H54 (cell line): ENCODE measurements around the gene PPEF1.
"Not testable (repeated sequence)": the region's sequence is repeated elsewhere in the genome, so short reads cannot be mapped to it uniquely, and the experiment has no call there.

Experiments
- DNase-seq: peaks from one replicate; pipeline ENCODE4 v3.0.0; 2011; ENCODE audit warnings: low spot score, mixed read lengths; ENCODE audit not compliant: insufficient read length
- FAIRE-seq: peaks from 3 replicates; lab custom pipeline; 2011; peaks lifted over from hg19 to GRCh38; lab: Jason Lieb, UNC
- POLR2A ChIP-seq: IDR thresholded peaks from 2 replicates; pipeline ENCODE4 v1.6.1; 2011; ENCODE audit warnings: low read depth, mild to moderate bottlenecking, low read length

PPEF1 gene

DNA sequence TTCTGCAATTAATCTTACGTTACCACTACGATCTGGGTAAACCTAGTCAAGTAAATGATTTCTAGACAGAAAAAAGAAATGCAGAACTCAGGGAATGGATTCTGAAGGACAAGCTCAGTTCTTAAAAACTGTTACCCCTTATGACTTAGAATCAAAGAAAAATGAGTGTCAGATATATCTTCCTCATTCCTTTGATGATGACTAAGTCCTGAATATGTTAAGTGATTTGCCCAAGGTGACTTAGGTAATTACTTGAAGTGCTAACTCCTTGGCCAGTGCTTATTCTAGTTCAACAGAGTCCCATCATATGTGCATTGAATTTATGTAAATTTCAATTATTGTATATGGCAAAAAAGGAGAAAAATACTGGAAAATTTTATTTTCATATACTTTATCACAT, 92.5 kb downstream of the PPEF1 start:
- TF ChIP-seq POLR2A = no peak
- FAIRE-seq = no peak
- no peak for DNase-seq

DNA sequence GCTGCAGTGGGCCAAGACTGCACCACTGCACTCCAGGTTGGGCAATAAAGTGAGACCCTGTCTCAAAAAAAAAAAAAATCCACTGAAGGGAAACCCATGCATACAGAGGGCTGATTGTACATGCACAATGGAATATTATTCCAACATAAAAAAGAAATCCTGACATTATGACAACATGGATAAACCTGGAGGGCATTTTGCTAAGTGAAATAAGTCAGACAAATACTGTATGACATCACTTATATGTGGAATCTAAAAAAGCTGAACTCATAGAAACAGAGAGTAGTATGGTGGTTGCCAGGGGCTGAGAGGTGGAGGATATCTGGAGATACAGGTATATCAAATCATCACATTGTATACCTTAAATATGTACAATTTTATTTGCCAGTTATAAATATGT, 102.2 kb downstream of the PPEF1 start:
- FAIRE-seq = no peak
- no peak for DNase-seq
- TF ChIP-seq POLR2A = no peak

DNA sequence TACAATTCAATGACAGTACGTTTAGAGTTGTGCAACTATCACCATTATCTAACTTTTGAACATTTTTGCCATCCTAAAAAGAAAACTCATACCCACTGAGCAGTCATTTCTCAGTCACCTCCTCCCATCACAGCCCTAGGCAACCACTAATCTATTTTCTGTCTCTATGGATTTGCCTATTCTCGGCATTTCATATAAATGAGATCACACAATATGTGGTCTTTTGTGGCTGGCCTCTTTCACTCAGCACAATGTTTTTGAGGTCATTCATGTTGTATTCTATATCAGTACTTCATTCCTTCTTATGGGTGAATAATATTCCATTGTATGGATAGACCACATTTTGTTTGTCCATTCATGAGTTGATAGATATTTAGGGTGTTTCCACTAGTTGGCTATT, 103.0 kb downstream of the PPEF1 start:
- no peak for TF ChIP-seq POLR2A
- DNase-seq (no peak), FAIRE-seq (no peak)

DNA sequence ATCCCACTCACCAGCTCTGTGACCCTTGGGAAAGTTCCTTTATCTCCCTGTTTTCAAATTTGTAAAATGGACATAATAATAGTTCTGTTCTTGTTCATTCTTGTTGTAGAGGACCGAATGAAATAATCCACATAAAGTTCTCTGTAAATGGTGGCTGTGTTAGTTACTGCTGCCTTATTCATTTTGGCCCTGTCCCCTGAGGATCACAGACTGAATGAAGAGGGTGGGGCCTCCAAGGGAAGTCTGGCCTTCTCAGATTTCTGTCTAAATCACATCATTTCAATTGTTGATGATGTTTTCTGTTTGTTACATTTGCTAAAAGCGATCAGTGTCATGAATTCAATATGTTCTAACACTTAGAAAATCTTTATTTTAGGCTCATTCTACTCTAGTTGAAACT, 117.9 kb downstream of the PPEF1 start:
- DNase-seq (no peak), FAIRE-seq (no peak)
- TF ChIP-seq POLR2A = no peak

DNA sequence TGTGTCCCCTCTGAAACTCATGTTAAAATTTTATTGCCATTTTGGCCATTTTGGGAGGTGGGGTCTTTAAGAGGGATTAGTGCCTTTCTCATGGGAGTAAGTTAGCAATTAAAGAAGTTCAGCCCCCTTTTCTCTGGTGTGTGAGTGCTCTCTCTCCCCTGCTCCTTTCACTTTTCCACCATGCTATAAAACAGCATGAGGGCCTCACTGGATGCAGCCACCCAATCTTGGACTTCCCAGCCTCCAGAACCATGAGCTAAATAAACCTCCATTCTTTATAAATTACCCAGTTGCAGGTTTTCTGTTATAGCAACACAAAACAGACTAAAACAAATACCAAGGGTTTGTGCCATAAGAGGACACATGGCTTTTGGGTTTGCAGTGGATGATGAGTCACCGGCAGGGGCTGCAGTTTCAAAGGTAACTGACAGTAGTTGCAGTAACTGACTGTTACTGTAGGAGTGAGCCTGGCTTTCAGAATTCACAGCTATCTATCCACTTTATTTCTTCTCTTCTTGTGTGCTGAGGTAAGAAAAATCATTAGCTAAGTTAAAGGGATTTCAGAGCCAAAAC, 121.5 kb downstream of the PPEF1 start:
- TF ChIP-seq POLR2A = no peak
- DNase-seq (no peak), FAIRE-seq (no peak)

DNA sequence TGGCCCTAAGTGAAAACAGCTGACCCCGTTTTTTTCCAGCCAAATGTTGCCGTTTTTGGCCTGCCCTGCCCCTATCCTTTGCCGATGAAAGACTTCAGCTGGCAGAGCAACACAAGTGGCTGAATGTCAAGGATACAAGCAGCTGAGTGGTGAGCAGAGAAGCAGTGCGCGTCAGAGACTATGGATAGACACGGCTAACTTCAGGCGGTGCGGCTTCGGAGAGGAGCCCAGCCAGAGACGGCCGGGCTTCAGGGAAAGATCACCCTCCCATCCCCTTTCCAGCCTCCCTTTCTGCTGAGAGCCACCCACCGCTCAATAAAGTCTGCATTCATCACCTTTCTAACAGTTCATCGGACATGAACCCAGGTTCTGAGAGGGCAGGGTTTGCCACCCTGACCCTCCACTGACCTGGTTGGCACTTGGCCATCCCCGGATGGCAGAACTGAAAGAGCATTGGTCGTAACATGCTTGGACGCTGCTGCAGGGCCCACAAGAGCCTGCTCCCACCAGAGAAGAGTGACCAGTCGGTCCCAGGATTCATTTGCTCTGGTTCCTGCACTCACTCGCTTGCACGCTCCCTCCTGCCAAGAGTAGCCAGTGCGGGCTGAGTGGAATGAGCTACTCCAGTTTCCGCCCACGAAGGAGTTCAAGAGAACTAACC, 125.8 kb downstream of the PPEF1 start:
- no peak for TF ChIP-seq POLR2A
- FAIRE-seq (no peak), DNase-seq (no peak)

DNA sequence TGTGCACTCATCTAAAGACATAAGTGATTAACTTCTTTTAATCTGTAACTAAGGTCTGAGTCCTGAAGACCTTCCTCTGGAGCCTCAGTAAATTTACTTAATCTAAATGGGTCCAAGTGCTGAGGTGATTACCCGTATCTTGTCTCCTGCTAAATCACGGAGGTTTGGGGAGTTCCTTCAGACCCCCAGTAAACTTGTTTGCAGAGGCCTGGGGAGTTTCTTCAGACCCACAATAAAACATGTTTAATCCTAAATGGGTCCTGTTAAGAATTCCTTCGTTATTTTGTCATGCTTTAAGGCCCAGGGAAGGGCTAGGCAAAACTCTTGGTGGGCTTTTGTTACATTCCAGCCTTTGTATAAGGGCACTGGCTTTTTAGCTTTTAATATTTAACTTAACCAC, 140.5 kb downstream of the PPEF1 start:
- not testable (repeated sequence) for FAIRE-seq, DNase-seq

DNA sequence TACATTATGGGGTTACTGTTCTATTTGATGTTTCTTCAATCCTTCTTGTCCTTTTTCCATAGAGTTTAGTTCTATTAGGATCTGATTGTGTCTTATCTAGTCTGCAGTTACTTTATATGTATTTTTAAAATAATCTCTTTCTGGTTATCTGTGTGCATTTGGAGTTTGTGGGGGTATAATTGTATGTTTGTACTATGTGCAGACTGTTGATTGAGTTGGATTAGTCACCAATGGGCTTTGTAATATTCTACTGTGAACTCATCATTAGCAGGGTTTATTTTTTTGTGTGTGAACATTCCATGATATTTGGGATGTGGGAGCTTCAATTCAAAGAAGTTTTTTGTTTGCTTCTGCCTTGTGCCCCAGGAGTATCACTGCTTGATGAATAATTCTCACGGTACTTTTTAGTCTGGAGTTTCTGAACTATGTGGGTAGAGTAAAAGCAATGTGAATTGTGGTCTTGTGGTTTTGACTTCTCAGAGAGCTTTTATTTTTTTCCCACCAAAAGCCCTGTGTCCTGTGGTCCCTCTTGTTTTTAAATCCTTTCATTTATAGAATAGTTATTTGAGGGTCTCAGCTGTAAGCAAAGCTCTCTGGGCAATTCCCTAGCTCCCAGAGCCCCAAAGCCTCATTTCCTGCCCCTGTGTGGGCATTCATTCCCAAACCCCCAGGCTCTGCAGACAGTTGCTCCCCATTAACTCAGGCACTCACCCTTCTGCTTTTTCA, 148.6 kb downstream of the PPEF1 start:
- FAIRE-seq (no peak), DNase-seq (no peak)
- TF ChIP-seq POLR2A = no peak

DNA sequence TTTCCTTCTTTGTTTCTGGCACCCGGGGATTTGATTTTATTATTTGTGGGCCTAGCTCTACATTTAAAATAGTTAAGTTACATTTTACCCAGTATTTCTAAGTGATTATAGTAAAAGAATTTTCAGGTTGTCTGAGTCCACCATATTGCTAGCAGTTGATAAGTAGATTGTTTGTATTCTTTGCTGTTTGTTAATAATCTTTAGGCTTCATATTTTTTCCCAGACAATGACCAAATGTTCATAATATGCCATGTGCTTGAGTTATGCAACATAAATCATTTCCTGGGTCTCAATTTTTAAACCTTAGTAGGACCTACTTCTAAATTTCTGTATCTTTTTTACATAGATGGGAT, 149.2 kb downstream of the PPEF1 start:
- no peak for TF ChIP-seq POLR2A
- no peak for FAIRE-seq
- DNase-seq = no peak

DNA sequence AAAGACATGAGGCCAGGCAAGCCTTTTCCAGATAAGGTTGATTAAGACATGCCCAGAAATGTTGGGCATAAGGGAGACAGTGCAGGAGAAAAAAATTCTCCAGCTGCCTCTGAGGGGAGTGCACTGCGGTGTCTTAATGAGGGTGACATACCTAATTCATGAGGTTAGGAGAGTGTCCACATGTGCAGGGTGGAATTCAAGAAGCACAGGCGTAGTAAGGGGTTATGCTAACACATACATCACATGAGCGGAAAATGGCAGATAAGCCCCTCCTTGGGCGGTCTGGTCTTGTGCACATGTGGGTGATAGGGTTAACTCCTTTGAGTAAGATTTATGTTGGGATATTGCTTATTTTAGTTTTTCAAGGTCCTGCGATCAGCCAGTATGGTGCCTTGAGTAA, 154.1 kb downstream of the PPEF1 start:
- DNase-seq (no peak), FAIRE-seq (no peak)
- TF ChIP-seq POLR2A = no peak

DNA sequence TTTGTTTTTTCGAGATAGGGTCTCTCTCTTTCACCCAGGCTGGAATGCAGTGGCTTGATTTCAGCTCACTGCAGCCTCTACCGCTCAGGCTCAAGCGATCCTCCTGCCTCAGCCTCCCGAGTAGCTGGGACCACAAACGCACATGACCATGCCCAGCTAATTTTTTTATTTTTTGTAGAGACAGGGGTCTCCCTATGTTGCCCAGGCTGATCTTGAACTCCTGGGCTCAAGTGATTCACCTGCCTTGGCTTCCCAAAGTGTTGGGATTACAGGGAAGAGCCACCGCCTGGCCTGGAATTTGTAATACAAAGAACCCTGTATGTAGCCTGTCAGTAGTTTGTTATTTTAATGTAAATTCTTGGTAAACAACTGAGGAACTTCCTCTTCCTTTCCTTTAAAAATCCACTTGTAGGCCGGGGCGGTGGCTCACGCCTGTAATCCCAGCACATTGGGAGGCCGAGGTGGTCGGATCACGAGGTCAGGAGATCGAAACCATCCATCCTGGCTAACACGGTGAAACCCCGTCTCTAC, 157.0 kb downstream of the PPEF1 start:
- FAIRE-seq = no peak
- no peak for DNase-seq
- no peak for TF ChIP-seq POLR2A

DNA sequence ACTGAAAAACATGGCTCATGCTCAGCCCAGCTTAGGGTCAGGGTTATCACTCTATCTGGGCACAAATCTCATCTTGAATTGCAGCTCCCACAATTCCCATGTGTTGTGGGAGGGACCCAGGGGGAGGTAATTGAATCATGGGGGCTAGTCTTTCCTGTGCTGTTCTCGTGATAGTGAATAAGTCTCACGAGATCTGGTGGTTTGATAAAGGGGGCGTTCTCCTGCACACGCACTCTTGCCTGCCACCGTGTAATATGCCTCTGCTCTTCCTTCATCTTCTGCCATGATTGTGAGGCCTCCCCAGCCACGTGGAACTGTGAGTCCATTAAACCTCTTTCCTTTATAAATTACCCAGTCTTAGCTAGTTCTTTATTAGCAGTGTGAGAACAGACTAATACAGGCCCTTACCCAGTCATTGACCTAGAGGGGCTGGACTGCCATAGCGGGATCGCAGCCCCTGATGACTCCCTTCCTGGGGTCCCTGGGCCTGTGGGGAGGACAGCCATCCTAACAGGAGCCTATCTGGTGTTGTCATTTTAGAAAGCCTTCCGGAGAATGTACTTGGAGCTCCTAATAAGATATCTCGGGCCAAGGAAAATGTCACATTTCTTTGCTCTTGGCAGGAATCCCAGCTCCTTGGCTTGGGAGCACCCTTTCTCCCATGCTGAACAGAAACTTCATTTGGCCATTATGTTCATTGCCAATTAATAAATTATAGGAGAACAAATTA, 163.9 kb downstream of the PPEF1 start:
- no peak for TF ChIP-seq POLR2A
- DNase-seq = no peak

DNA sequence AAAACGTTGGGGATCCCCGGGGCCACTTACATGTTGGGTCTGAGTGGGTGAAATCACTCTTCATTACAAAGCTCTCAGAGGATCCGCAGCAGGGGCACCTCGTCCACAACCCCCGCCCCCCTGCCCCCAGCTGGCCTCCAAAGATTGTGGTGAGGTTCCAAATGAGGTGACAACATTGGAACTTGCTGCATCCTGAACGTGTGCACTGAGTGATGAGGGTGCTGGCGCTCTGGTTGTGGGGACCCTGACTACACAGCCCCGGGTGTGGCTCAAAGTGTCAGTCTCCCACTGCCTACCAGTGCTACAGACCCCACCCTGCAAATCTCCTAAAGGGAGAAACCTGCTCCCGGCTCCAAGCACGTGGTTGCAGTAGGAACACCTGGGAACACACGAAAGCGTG, 164.5 kb downstream of the PPEF1 start:
- FAIRE-seq (no peak), DNase-seq (no peak)
- no peak for TF ChIP-seq POLR2A

More for the DNA sequence above, 163.9 kb downstream of the PPEF1 start:
- FAIRE-seq = no peak

DNA sequence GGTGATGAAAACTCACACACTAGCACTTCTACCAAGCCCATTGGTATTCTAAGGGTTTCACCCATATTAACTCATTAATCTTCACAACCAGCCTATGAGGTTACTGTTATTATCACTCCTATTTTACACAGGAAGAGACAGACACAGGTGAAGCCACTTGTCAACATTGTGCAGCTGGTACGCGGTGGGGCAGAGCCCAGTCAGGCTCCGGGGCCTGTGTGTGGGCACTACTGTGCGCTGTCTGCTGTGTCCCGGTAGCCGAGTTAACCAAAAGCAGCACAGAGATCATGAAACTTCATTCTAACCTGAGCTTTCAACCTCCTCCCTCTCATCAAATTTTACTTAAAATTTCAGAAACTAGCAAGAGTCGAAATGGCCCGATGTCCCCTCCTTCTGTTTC, 165.2 kb downstream of the PPEF1 start:
- FAIRE-seq (no peak), DNase-seq (no peak)
- TF ChIP-seq POLR2A = no peak

DNA sequence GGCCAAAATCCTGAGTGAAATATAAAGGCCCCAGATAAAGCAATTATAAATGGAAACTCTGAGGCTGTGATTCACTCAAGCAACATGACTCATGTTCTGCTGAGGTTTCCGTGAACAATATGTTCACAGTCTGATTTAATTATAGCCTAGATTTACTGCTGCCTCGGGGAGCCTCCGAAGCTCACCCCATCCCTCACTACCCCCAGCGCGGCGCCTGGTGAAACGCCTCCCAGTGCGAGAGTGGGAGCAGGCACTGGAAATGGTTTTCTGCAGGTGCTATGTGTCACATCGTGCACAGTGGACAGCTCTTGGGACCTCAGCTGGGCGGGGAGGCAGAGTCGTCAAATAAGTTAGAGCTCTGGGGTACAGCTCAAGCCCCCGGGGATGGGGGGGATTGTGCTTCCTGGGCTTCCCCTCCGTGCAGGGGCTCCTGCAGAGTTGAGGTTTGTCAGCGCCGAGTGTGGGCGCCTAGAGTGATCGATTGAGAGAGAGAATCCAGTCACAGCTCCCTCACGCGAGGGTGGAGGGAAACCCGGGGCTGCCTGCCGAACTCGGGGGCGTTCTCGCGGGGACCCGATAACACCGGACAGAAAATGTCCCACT, 165.8 kb downstream of the PPEF1 start:
- peak; percentile 15 for DNase-seq
- TF ChIP-seq POLR2A = no peak
- FAIRE-seq = no peak
